WTC11 (cell line): ENCODE measurements around the gene SEC22C. TPM values are rescaled to one million over a fixed set of nuclear protein-coding genes. Genes with fewer than 3 reads are reported as not detected.

Source experiments
- ATAC-seq: fragments of 200-7000 bp; cut with Tn5 transposase; 2 replicates; pipeline ENCODE4 v1.10.0; 2021; ENCODE audit warnings: mild to moderate bottlenecking, moderate library complexity
- CTCF ChIA-PET: fragments of 300-600 bp; sonication (Branson Sonifier 250); formaldehyde crosslinking; loops from one replicate; lab custom pipeline; 2021; ENCODE audit warnings: antibody characterized with exemption; lab: Charles Lee
- POLR2A ChIA-PET: fragments of 350-600 bp; sonication (Branson Sonifier 250); formaldehyde crosslinking; loops from one replicate; lab custom pipeline; 2021; ENCODE audit warnings: antibody characterized with exemption; lab: Charles Lee
- DNase-seq: peaks from one replicate; pipeline ENCODE4 v3.0.0; 2021; ENCODE audit warnings: low spot score
- H3K27ac Mint-ChIP-seq: 2 replicates; pipeline ENCODE4 v1.8.0; 2021; ENCODE audit warnings: mixed read lengths
- H3K27me3 Mint-ChIP-seq: 2 replicates; pipeline ENCODE4 v1.8.0; 2021; ENCODE audit warnings: low read depth, mild to moderate bottlenecking, moderate library complexity, mixed read lengths
- H3K36me3 Mint-ChIP-seq: 2 replicates; pipeline ENCODE4 v1.8.0; 2021; ENCODE audit warnings: mixed read lengths
- H3K4me1 Mint-ChIP-seq: 2 replicates; pipeline ENCODE4 v1.8.0; 2022; ENCODE audit warnings: mixed read lengths
- H3K4me3 Mint-ChIP-seq: 2 replicates; pipeline ENCODE4 v1.8.0; 2021; ENCODE audit warnings: mild to moderate bottlenecking, moderate library complexity, mixed read lengths
- H3K9me3 Mint-ChIP-seq: 2 replicates; pipeline ENCODE4 v1.8.0; 2021; ENCODE audit warnings: mixed read lengths
- FOXJ3 ChIP-seq: sonication (generic); formaldehyde crosslinking; IDR thresholded peaks from 2 replicates; pipeline ENCODE4 v1.9.0; 2021; ENCODE audit warnings: missing genetic modification reagents, mild to moderate bottlenecking, borderline replicate concordance
- HMGA2 ChIP-seq: fragments of 250-450 bp; sonication (Bioruptor Pico); IDR thresholded peaks from 2 replicates; pipeline ENCODE4 v1.4.0; 2021; ENCODE audit warnings: mild to moderate bottlenecking, moderate library complexity
- JAZF1 ChIP-seq: fragments of 250-450 bp; sonication (Bioruptor Pico); IDR thresholded peaks from 2 replicates; pipeline ENCODE4 v1.9.0; 2021; ENCODE audit warnings: moderate library complexity, mild to moderate bottlenecking, inconsistent platforms
- NFYB ChIP-seq: sonication (generic); formaldehyde crosslinking; conservative IDR thresholded peaks from 2 replicates; pipeline ENCODE4 v1.8.0; 2022; ENCODE audit warnings: low read depth, missing genetic modification reagents
- TCF7 ChIP-seq: sonication (generic); formaldehyde crosslinking; IDR thresholded peaks from 2 replicates; pipeline ENCODE4 v1.8.0; 2022; ENCODE audit warnings: mild to moderate bottlenecking, low read depth, missing genetic modification reagents, moderate library complexity
- ZBTB21 ChIP-seq: sonication (generic); formaldehyde crosslinking; IDR thresholded peaks from 2 replicates; pipeline ENCODE4 v1.8.1; 2023; ENCODE audit warnings: mild to moderate bottlenecking, missing genetic modification reagents, borderline replicate concordance
- ZNF396 ChIP-seq: fragments of 250-450 bp; sonication (Bioruptor Pico); IDR thresholded peaks from 2 replicates; pipeline ENCODE4 v1.8.0; 2021; ENCODE audit warnings: mild to moderate bottlenecking, moderate library complexity, borderline replicate concordance
- total RNA-seq: library from RNA; stranded (reverse); gene quantifications from 3 replicates; pipeline ENCODE4 v1.2.3, GENCODE V29; 2021
- TF ChIP-seq, protein P1 (sequence below): sonication (generic); formaldehyde crosslinking; conservative IDR thresholded peaks from 2 replicates; pipeline ENCODE4 v1.8.1; 2022; ENCODE audit warnings: mild to moderate bottlenecking, missing genetic modification reagents
- TF ChIP-seq, protein P2 (sequence below): sonication (generic); formaldehyde crosslinking; IDR thresholded peaks from 2 replicates; pipeline ENCODE4 v1.8.0; 2023; ENCODE audit warnings: missing genetic modification reagents, mild to moderate bottlenecking, borderline replicate concordance
- TF ChIP-seq, protein P3 (sequence below): sonication (generic); formaldehyde crosslinking; IDR thresholded peaks from 2 replicates; pipeline ENCODE4 v1.8.1; 2023; ENCODE audit warnings: mild to moderate bottlenecking, moderate library complexity, missing genetic modification reagents
- TF ChIP-seq, protein P4 (sequence below): sonication (generic); formaldehyde crosslinking; IDR thresholded peaks from 2 replicates; pipeline ENCODE4 v1.8.1; 2023; ENCODE audit warnings: mild to moderate bottlenecking, missing genetic modification reagents
- TF ChIP-seq, protein P5 (sequence below): sonication (generic); formaldehyde crosslinking; IDR thresholded peaks from 2 replicates; pipeline ENCODE4 v1.8.1; 2022; ENCODE audit warnings: missing genetic modification reagents, borderline replicate concordance
- TF ChIP-seq, protein P6 (sequence below): fragments of 200-600 bp; IDR thresholded peaks from 2 replicates; pipeline ENCODE4 v1.8.0; 2022; ENCODE audit warnings: antibody characterized with exemption
- TF ChIP-seq, protein P7 (sequence below): fragments of 250-450 bp; sonication (Bioruptor Pico); conservative IDR thresholded peaks from 2 replicates; pipeline ENCODE4 v1.9.0; 2021; ENCODE audit warnings: mild to moderate bottlenecking

Gene SEC22C
- total RNA-seq, 1 experiment from 2014 or later: 37.0 TPM

DNA sequence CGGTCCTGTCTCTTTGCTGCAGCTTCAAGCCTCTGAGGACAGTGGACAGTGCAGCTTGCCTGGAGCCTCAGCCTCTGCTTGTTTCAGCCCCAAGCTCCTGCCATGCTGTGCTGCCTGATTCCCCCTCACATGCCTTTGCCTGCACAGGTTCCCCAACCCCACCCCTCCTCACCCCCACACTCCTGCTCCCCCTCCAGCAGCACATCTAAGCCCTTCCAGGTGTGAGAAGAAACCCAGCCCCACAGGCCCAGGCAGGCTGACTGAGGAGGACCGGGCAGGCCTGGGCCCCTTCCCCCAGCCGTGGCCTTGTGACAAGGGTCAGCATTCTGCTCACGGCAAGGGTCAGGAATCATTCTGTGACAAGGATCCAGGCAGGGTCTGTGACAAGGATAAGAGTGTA lies 56.6 kb downstream of the SEC22C start (continued):
- TF ChIP-seq, protein P1, sequence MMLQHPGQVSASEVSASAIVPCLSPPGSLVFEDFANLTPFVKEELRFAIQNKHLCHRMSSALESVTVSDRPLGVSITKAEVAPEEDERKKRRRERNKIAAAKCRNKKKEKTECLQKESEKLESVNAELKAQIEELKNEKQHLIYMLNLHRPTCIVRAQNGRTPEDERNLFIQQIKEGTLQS (CRISPR knock-in tag): no peak
- TF ChIP-seq HMGA2: no peak

DNA sequence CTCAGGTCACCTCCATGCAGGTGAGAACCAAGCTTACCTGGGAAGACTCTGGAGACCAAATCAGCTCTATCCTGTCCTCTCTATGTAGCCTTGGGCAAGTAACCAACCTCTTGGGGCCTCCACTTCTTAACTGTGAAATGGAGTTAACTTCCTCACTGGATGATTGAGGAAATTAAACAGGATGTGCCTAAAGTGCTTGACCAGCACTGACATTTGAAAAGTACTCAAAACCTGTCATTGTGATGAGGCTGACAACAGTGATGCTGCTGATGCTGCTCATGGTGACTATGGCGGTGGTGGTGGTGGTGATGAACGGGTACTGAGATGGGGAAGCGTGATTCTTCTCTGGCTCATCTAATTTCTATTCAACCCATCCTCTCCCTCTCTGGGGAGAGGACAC lies 57.0 kb downstream of the SEC22C start:
- no peak for DNase-seq
- Mint-ChIP-seq H3K4me3 (no peak overlapping the region), H3K4me1 (peaks cover 5% of the 10 kb centered on the region; the same call in 1 of the 2 replicates), H3K27me3 (no peaks in the 10 kb centered on the region), H3K9me3 (no peaks in the 10 kb centered on the region), H3K36me3 (no peaks in the 10 kb centered on the region), H3K27ac (no peak overlapping the region)
- CTCF ChIA-PET: interaction anchor here (0.8 to 1.5 kb wide), 4 partner anchors 9 to 24 kb away, joined by 3 to 4 read pairs (median 3); partner anchors contain the start of gene VIPR1
- POLR2A ChIA-PET: interaction anchor here (0.7 kb wide), 1 partner anchor 83 kb away, joined by 3 read pairs; no protein-coding TSS in a partner anchor
- no peak for ATAC-seq
- TF ChIP-seq FOXJ3 (CRISPR knock-in tag) (no peak), NFYB (CRISPR knock-in tag) (no peak)
- TF ChIP-seq, protein P2, sequence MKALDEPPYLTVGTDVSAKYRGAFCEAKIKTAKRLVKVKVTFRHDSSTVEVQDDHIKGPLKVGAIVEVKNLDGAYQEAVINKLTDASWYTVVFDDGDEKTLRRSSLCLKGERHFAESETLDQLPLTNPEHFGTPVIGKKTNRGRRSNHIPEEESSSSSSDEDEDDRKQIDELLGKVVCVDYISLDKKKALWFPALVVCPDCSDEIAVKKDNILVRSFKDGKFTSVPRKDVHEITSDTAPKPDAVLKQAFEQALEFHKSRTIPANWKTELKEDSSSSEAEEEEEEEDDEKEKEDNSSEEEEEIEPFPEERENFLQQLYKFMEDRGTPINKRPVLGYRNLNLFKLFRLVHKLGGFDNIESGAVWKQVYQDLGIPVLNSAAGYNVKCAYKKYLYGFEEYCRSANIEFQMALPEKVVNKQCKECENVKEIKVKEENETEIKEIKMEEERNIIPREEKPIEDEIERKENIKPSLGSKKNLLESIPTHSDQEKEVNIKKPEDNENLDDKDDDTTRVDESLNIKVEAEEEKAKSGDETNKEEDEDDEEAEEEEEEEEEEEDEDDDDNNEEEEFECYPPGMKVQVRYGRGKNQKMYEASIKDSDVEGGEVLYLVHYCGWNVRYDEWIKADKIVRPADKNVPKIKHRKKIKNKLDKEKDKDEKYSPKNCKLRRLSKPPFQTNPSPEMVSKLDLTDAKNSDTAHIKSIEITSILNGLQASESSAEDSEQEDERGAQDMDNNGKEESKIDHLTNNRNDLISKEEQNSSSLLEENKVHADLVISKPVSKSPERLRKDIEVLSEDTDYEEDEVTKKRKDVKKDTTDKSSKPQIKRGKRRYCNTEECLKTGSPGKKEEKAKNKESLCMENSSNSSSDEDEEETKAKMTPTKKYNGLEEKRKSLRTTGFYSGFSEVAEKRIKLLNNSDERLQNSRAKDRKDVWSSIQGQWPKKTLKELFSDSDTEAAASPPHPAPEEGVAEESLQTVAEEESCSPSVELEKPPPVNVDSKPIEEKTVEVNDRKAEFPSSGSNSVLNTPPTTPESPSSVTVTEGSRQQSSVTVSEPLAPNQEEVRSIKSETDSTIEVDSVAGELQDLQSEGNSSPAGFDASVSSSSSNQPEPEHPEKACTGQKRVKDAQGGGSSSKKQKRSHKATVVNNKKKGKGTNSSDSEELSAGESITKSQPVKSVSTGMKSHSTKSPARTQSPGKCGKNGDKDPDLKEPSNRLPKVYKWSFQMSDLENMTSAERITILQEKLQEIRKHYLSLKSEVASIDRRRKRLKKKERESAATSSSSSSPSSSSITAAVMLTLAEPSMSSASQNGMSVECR (CRISPR knock-in tag): no peak
- TF ChIP-seq, protein P3, sequence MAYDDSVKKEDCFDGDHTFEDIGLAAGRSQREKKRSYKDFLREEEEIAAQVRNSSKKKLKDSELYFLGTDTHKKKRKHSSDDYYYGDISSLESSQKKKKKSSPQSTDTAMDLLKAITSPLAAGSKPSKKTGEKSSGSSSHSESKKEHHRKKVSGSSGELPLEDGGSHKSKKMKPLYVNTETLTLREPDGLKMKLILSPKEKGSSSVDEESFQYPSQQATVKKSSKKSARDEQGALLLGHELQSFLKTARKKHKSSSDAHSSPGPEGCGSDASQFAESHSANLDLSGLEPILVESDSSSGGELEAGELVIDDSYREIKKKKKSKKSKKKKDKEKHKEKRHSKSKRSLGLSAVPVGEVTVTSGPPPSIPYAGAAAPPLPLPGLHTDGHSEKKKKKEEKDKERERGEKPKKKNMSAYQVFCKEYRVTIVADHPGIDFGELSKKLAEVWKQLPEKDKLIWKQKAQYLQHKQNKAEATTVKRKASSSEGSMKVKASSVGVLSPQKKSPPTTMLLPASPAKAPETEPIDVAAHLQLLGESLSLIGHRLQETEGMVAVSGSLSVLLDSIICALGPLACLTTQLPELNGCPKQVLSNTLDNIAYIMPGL (CRISPR knock-in tag): no peak

DNA sequence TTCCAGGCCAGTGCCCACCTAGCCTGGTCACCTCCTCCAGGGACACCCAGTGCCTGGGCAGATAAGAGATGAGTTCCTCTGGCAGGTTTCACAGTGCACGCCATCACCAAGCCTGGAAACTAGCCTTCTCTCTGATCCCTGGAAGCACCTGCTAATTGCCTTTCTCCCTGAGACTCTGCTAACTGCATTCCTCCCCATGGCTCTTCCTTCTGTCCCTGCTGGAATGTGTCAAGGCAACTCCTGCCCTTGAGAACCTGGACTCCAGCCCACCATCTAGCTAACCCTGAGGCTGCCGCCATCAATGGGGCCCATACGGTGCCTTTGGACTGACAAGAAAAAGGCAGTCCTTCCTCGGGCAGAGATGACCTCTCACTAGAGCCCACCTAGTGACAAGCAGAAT lies 60.9 kb downstream of the SEC22C start:
- 0 out of 2 replicates have a peak, but pooled peaks cover 2% of the 10 kb centered on the region for H3K4me1 Mint-ChIP-seq
- ChIA-PET POLR2A (interaction anchor here (0.5 kb wide), 1 partner anchor 17 kb away, joined by 3 read pairs; no protein-coding TSS in a partner anchor), CTCF (interaction anchor here (3.3 kb wide), 1 partner anchor 15 kb away, joined by 18 read pairs; no protein-coding TSS in a partner anchor)
- no peaks in the 10 kb centered on the region for H3K36me3 Mint-ChIP-seq
- no peaks in the 10 kb centered on the region for H3K9me3 Mint-ChIP-seq
- no peak overlapping the region for H3K4me3 Mint-ChIP-seq
- DNase-seq (no peak), ATAC-seq (no peak)
- no peaks in the 10 kb centered on the region for H3K27me3 Mint-ChIP-seq
- H3K27ac Mint-ChIP-seq: no peak overlapping the region
- TF ChIP-seq JAZF1: no peak
- TF ChIP-seq ZBTB21 (CRISPR knock-in tag): no peak
- TF ChIP-seq, protein P4, sequence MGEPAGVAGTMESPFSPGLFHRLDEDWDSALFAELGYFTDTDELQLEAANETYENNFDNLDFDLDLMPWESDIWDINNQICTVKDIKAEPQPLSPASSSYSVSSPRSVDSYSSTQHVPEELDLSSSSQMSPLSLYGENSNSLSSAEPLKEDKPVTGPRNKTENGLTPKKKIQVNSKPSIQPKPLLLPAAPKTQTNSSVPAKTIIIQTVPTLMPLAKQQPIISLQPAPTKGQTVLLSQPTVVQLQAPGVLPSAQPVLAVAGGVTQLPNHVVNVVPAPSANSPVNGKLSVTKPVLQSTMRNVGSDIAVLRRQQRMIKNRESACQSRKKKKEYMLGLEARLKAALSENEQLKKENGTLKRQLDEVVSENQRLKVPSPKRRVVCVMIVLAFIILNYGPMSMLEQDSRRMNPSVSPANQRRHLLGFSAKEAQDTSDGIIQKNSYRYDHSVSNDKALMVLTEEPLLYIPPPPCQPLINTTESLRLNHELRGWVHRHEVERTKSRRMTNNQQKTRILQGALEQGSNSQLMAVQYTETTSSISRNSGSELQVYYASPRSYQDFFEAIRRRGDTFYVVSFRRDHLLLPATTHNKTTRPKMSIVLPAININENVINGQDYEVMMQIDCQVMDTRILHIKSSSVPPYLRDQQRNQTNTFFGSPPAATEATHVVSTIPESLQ (CRISPR knock-in tag): no peak
- no peak for TF ChIP-seq TCF7
- no peak for TF ChIP-seq ZNF396 (CRISPR knock-in tag)
- TF ChIP-seq, protein P5, sequence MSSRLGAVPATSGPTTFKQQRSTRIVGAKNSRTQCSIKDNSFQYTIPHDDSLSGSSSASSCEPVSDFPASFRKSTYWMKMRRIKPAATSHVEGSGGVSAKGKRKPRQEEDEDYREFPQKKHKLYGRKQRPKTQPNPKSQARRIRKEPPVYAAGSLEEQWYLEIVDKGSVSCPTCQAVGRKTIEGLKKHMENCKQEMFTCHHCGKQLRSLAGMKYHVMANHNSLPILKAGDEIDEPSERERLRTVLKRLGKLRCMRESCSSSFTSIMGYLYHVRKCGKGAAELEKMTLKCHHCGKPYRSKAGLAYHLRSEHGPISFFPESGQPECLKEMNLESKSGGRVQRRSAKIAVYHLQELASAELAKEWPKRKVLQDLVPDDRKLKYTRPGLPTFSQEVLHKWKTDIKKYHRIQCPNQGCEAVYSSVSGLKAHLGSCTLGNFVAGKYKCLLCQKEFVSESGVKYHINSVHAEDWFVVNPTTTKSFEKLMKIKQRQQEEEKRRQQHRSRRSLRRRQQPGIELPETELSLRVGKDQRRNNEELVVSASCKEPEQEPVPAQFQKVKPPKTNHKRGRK (CRISPR knock-in tag): no peak
- TF ChIP-seq, protein P6, sequence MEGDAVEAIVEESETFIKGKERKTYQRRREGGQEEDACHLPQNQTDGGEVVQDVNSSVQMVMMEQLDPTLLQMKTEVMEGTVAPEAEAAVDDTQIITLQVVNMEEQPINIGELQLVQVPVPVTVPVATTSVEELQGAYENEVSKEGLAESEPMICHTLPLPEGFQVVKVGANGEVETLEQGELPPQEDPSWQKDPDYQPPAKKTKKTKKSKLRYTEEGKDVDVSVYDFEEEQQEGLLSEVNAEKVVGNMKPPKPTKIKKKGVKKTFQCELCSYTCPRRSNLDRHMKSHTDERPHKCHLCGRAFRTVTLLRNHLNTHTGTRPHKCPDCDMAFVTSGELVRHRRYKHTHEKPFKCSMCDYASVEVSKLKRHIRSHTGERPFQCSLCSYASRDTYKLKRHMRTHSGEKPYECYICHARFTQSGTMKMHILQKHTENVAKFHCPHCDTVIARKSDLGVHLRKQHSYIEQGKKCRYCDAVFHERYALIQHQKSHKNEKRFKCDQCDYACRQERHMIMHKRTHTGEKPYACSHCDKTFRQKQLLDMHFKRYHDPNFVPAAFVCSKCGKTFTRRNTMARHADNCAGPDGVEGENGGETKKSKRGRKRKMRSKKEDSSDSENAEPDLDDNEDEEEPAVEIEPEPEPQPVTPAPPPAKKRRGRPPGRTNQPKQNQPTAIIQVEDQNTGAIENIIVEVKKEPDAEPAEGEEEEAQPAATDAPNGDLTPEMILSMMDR: no peak
- TF ChIP-seq, protein P3 (CRISPR knock-in tag): no peak
- TF ChIP-seq, protein P7, sequence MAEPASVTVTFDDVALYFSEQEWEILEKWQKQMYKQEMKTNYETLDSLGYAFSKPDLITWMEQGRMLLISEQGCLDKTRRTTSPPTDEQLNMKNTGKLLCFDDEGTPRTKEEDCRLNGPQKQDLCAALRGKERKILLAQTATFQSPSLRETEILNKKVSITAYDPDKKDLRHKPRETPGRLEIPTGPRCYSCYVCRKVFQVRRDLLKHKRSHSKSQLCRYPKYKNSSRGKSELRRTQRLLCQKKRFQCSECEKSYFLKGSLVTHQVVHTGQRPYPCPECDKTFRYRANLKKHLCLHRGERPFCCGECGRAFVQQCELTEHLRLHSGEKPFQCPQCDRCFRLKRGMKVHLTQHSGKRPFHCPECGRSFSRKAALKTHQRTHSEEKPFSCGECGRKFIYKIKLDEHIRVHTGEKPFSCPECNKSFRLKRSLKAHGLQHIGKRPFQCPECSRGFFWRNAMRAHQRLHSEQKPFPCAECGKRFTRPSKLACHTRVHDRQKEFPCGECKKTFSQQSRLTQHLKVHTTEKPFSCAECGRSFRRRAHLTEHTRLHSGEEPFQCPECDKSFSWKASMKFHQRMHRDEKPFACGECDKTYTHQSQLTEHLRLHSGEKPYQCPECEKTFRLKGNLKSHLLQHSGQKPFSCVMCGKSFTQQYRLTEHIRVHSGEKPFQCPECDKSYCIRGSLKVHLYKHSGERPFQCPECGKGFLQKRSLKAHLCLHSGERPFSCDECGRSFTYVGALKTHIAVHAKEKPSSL (CRISPR knock-in tag): no peak
